Kidney glomerular epithelial cell (primary cell): Measurements from ENCODE around the gene SLC7A5.

Source experiments
- DNase-seq: peaks from one replicate; lab custom pipeline; 2025; lab: John Stamatoyannopoulos, UW

Gene SLC7A5

DNA sequence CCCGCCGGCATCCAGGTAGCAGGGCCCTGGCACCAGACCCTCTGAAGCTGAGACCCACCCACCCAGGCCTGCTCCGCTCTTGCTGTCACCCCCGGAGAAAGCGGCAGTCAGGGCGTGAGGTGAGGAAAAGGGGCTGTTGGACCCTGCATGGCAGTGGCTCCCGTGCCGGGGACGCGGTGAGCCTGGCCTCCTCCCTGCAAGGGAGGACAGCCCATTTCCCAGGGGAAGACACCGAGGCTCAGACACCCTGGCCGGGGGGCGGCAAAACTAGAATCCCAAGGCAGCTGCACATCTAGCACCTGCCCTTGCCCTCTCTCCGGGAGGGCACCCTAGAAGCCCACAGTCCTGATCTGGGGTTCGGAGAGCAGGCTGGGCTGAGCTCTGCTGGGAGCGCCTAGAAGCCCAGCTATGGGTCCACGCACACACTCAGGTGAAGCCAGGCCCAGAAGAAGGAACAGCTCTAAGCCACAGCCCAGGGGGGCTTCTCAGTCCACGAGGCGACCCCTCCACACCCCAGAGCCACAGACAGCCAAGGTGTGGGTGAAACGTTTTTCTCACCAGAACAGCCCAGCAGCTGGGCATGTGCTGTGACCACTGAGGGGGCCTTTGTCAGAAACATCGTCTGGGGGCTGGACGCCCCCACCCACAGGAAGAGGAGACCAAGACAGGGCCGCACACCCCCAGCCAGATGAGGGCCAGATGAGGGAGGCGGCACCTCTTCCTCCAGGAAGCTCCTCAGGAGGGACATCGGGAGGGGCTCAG is 22.4 kb downstream of the SLC7A5 start:
- no peak for DNase-seq

DNA sequence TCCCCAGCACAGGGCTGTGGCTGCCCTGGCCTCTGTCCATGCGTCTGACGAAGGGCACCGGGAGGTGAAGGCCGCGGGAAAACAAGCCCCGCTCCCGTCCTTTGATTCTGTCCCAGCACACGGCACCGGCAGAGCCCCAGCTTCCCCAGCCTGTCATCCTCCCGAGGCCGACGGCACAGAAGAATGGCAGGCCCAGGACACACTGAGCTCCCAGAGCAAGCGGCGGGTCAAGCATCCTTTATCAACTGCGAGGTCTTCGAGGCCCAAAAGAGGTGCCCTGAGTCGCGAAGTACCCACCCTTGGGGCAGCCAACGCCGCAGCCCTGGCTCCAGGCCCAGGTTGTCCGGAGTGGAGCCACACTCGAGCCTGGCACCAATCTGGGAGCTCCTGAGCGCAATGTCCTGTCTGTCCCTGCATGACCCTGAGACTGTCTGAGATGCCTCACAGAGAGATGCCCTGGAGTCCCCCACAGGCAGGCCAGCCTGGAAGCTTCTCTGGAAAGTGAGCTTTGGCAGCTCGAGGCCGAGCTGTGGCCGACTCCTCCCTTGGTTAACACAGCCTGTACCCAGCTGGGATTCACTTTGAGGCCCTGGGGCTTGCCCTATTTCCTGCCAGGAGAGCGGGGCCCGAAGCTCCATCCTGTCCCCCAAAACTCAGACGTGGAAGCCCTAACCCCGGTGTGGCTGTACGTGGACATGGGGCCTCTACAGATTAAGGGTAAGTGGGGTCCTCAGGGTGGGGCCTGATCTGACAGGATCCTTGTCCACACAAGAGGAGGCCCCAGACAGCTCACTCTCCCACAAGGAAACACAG is 23.3 kb downstream of the SLC7A5 start:
- no peak for DNase-seq

DNA sequence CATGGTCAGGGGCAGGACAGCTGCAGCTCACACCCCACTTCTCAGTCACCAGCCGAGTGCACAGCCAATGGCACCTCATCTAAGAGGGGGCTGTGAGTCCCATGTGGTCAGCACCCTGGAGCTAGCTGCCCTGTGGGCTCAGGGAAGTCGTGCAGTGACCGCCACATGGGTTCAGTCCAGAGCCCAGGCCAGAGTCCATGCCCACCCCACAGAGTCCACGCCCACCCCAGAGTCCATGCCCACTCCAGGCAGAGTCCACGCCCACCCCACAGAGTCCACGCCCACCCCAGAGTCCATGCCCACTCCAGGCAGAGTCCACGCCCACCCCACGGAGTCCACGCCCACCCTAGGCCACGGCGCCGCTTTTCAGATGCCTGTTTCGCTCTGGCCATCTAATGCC is 24.1 kb downstream of the SLC7A5 start:
- no peak for DNase-seq

DNA sequence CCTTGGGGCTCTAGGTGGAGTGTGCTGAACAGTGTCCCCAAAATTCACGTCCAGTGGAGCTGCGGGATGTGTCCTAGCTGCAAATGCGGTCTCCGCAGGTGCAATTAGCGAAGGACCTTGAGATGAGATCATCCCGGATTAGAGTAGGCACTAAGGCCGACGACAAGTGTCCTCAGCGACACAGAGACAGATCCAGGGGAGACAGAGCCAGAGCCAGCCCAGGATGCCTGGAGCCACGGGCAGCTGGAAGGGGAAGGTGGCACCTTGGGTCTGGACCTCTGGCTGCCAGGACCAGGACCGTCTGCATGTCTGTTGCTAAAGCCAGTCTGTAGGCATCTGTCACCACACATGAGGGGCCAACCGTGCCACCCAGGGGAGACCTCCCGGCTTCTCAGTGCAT is 24.5 kb downstream of the SLC7A5 start:
- no peak for DNase-seq

DNA sequence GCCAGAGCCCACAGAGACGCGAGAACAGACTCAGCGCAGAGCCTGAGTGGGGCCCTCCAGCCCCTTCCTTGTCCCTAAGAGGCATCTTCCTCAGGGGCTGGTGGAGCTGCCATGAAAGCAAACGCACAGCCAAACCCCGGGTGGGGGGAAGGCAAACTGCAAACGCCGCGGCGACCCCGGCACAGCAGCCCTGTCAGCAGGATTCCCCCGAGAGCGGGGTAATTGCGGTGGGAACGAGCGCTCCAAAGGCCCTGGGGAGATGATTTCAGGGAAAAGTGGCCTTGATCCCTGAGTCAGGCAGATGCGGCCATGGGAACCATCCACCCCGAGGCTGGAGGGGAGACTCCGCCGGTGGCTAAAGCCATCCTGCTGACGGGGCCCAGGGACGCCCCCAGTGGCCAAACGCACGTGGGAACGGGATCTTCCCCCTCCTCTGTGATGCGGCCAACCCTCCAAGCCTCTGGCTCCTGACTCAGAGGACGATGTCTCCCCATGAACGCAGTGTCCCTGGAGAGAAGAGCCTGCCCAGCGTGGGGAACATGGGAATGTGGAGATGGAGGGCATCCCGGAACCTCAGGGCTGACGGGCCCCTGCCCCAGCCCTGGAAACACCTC is 25.1 kb downstream of the SLC7A5 start:
- no peak for DNase-seq

DNA sequence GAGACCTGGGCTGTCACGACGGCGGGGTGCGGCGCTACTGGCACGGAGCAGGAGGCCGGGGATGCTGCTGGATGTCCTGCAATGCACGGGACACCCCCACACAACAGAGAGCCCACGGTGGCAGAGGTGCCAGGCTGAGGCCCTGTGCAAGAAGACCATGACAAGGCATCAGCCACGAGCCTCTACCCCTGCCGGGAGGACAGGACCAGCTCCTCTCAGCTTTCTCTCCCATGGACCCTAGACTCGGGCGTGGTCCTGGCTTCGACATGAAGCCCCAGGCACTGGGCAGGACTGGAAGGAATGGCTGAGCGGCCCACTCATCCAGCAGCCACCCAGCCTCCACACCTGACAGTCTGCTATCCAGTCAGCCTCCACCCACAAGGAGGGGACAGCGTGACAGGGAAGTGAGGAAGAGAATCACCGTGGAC is 25.6 kb downstream of the SLC7A5 start:
- DNase-seq = no peak

DNA sequence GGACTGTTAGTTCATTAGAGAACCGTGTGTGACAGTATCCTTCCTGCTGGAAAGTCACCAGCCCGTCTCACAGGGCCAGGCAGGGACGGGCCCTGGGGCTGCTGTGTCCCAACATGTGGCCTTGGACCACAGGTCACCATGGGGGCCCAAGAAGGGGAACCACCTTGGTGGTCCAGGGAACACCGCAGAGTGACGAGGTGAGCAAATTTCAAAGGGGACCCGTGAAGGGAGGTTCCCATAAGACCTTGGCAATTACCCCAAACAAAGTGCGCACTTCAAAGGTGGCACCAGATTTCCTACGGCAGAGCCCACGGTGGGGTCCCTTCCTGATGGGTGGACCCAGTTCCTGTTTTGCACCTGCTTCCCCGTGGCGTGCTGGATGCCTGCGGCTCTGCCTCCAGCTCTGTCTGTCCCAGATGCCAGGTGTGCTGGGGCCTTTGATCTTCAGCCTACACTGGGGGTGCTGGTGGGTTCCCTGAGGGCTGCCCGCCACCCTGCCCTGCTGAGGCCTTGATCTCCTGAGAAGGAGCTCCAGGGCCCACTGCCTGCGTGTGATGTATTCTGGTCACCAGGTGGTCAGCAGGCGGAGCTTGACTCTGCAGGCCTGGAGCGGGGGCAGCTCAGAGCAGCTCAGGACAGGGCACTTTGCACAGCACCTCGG is 27.0 kb downstream of the SLC7A5 start:
- no peak for DNase-seq

DNA sequence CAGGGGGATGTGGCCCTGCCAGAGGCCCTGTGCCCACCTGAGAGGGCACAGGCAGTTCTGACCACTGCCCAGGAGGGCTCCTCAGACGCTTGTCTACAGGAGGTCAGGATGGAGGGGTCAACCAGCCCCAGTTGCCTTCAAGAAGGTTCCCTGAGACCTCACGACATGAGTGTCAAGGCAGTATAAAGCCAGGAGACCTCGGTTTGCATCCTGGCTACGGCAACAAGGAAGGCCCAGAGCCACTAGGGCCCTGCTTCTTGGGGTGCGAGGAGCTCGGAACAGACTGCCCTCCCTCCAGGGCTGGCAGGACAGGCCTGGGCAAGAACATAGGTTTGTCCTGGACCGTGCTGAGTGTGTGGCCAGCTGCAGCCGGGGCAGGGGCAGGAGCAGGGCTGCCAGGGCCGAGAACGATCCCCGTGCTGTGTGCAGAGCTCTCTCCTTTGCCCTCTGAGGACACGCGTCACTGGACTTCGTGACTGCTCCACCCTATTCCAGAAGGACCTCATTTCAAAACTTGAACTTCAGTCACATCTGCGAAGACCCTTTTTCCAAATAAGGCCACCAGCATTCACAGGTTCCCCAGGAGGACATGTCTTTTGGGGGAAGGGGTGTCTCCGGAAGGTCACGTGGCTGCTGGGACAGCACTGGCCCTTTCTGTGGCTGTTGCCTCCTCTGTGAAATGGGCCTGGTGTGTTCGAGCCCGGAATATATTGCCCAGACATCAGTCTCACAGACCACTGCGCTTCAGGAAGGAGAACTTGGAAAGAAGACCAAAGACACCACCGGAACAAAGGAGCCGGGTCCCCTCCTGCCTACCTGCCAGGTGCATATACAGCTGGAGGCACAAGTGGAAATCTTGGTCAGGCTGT is 27.7 kb downstream of the SLC7A5 start:
- DNase-seq = no peak

DNA sequence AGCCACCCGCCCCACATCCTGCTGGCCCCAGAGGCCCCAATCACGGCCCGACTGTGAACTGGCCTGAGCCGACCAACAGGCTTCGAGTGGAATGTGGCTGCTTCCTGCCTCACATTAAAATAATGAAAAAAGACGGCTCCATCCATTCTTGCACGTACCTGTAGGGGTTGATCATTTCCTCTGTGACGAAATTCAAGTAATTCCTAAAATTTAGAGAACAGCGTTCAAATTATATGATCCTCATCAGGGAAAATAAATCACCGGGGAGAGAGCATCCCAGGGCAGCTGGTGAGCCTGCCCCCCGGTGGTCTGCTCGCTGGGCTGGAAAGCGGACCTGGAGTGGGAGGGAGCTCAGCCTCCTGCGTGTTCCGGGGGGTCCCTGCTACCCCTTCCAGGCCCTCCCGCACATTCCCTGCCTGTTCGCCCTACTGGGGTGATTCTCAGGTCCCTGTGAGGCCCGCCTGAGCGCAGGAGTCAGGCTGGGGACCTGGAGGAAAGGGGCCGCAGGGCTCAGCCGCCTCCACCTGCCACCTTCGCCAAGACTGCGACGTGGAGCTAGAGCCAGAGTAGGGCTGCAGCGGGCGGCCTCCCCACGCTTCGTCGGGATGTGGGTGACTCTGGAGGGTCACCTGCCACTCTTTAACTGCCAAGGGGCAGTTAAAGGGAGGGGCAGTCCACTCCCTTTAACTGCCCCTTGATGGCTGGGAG is 28.9 kb downstream of the SLC7A5 start:
- DNase-seq = no peak

DNA sequence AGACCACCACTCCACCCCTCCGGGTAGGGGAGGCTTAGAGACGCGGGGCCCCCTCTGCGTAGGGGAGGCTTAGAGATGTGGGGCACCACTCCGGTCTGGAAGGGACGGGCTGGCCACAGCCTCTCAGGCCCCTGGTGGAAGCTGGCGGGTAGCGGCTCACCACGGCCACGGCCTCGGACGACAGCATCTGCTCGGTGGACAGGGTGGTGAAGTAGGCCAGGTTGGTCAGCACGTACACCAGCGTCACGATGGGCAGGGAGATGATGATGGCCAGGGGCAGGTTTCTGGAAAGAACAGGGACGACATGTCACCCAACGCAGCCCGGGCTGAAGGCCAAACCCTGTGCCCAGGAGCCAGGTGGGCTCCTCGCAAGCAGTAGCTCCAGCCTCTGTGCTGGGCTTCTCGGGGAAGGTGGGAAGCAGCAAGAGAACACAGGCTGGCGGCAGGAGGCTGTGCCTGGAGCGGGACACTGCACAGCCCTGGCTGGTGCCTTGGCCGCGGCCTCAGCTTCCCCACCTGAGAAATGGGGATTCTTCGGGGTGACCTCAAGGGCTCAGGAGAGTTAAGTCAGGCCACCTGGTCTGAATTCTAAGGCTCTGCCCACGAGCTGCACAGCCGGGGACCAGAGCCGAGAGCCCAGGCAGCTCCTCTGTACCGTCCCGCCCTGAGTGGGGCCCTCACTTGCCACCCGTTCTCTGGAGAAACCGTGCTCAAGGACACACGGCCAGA is 29.6 kb downstream of the SLC7A5 start:
- DNase-seq = no peak

DNA sequence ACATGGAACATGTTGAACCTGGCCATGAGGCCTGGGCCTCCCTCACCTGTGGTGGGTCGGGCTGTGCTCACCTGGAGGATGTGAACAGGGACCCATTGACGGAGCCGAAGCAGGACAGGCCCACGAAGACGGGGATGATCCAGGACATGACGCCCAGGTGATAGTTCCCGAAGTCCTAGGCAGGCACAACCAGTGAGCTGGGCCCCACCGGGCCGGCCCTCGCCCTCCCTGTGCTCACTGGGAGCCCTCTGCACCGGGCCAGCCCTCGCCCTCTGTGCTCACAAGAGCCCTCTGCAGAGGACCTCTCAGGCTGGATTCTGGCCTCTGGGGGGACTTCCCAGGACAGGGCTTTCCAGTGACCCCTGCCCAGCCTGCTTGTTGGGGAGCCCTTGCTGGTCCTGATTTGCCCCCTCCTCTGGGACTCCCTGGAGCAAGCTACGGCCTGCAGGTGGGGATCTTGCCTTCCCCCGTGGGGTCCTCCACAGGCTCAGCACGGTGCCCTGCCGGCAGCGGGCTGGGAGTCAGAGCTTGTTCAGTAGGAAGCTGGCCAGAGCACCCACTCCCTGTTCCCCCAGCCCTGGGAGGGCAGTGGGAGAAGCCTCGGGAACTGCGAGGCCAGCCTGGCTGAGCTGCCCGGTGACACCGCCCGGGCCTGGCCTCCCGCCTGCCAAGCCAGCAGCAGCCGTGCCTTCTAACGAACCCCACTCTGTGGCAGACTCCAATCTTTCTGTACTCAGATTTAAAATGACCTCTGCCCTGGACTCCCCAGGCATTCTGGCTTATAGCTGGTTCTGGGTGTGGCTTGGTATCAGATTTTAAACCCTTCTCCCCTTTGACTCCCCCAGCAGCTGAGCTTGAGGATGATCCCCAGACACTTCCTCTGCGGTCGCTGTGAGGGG is 30.4 kb downstream of the SLC7A5 start:
- DNase-seq = no peak

DNA sequence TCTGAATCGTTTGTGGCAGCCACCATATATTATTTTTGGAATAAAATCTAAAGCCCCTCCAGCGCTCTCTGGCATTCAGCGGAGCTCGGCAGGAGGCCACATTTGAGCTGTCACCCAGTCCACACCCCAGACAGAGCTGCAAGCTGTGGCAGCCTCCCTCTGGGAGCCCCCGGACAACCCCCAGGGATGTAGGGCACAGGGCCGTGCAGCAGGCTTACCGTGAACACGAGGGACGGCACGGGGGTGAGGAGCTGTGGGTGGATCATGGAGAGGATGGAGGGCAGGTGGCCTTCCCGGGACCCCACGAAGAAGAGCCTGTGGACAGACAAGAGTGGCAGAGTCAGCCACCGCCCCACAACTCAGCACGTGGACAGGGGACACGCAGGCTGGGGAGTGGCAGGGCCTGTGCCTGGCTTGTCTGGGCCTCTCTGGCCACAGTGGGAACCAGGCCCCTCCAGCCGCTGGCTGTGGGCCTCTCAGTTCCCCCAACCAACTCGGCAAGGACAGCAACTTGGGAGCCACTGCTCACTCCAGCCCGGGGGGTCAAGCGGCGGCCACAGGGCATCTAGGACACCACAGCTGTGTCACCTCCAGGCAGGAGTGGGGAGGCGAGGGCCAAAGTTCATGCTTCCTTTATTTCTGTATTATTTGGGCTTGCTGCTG is 31.5 kb downstream of the SLC7A5 start:
- no peak for DNase-seq

DNA sequence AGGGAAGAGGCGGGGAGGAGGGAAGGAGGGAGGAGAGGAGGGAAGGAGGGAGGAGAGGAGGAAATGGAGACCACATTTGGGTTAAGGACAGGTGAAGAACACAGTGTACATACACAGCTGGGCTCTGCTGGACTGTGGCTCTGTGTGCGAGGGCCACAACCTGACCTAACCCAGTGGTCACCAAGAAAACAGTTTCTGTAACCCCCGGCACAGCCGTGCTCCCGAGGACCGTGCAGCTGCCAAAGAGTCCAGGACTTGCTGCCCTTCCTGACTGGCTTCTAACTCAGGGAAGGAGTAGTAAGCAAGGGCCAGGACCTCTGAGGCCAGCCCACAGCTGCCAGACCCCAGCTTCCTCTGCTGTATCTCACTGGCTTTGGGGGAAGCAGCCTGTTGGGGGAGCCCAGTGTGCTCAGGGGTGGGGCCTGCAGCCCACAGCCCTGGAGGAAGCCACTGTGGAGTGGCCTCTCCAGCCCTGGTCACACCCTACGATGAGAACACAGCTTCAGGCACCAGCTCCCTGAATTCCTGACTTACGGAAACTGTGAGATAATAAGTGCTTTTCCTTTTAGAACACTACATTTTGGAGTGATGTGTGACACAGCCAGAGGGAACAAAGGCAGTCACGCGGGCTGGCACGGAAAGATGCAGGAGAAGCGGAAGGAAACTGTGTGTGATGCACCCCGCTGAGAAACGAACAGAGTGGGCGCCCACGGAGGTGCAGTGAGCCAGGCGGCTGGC is 32.3 kb downstream of the SLC7A5 start:
- DNase-seq = no peak

DNA sequence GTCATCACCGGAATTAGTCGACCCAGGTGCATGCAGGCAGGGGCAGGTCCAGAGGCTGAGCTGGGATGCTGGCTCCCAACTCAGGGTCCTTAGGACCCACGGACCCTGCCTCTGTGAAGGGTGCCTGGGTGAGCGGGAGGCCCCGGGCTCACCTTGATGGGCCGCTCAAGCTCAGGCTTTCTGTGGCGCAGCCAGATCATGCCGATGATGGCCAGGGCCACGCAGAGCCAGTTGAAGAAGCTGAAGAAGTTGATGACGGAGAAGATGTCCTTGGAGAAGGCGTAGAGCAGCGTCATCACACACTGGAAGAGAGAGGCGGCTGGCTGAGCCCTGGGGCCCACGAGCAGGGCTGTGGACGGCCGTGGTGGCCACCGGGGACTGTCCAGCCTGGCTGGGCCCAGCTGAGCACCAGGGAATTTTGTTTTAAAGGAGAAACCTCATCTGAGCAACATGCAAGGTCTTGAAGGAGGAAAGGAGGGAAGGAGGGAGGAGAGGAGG is 32.9 kb downstream of the SLC7A5 start:
- DNase-seq = no peak

DNA sequence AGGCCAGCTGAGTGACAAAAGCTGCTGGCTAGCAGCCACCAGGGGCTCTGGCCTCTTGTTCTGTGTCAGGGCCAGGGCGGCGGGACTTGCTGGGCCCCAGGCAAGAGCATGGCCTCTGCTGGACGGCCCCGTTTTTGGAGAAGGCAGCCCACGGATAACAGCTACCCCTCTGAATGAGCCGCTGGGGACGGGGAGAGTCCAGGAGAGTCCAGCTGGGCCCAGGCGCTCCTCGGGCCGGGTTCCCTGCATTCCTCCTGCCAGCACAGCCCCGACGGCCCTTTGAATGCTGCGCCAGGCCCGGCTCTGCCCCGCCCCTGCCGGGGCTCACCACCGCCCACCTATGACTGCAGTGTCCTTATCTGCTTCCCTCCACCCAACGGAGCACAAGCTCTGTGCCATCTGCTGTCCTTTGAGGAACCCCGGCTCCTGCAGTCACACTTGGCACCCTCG is 33.4 kb downstream of the SLC7A5 start:
- no peak for DNase-seq

DNA sequence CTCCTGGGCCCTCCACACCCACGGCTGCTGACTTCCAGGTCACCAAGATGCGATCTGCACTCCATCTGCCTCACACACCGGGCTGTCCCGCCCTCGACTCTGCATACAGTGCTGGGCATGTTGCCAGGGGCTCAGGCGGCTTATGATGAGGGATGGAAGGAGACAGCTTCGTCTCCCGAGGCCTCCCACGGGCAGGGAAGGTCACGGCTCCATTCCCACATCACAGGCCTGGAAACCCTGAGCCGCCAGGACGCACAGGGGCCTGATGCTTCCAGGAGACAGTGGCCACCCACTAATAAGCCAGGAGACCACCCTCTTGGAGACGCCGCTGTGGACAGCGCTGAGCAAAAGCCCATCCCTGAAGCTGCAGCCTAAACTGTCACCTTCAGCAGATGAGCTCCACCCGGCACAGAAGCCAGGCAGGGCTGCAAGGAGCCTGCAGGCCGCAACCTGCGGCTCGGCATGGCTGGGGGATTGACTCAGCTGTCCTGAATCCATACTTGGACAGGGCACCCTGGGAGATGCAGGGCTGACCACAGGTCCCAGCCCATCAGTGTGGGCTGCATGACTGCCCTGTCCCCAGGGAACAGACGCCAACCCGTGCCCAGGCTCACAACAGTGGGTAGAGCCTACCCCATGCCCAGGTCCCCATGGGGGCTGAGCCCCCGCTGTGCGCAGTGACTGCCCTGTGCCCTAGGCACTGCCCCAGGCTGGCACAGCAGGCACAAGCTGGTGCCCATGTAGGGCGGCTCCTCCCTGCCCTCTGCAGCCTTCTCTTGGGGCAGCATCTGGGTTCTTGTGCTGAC is 34.4 kb downstream of the SLC7A5 start:
- no peak for DNase-seq
